ENCODE measurements around the gene ACBD6. TPM values are rescaled to one million over a fixed set of nuclear protein-coding genes. Genes with fewer than 3 reads are reported as not detected.
A peak's percentile ranks its signal among the peaks of the same experiment; 100 is the strongest.

Gene ACBD6
- total and polyA plus RNA-seq, 10 of the 15 experiments (the other 5 are each of a cell fraction or from before 2014, with no cell fraction given) = 15.0 to 67.3 (median 55.0) TPM

- Histone ChIP-seq H3K4me3 (no peak overlapping the region), H3K36me3 (ENCODE audit: control insufficient read depth in 2 of 2, insufficient read depth in 2 of 2, low read length in 1 of 2) (peaks cover 0 to 3% of the 10 kb centered on the region in 2 experiments; a peak in 1 of 4 replicates), H4K20me1 (ENCODE audit: control insufficient read depth, insufficient read depth) (no peaks in the 10 kb centered on the region), H3K27me3 (replicated peaks in 1 of 2; ENCODE audit: control insufficient read depth in 2 of 2, insufficient read depth in 2 of 2, low read length in 1 of 2) (no peaks in the 10 kb centered on the region), H2AFZ (ENCODE audit: control insufficient read depth, low read depth, low read length) (no peak overlapping the region), H3K4me1 (ENCODE audit: control insufficient read depth, insufficient read depth, low read length) (no peaks in the 10 kb centered on the region), H3K27ac (ENCODE audit: control insufficient read depth, insufficient read depth) (peak overlapping the region; percentile 61), H3K79me2 (ENCODE audit: control insufficient read depth, insufficient read depth, low read length) (no peaks in the 10 kb centered on the region), H3K9ac (ENCODE audit: control insufficient read depth, insufficient read depth, low read length) (no peak overlapping the region), H3K4me2 (ENCODE audit: control insufficient read depth, insufficient read depth) (no peak overlapping the region), H3K9me3 (replicated peaks; ENCODE audit: control insufficient read depth, insufficient read depth, low read length) (no peaks in the 10 kb centered on the region; the same call in 2 of the 3 replicates)
- ChIA-PET POLR2A (no interaction called here), SMC1A (ENCODE audit: uncharacterized antibody, unreplicated experiment) (interaction anchor here (0.6 to 1.6 kb wide), 8 partner anchors 9 to 139 kb away, joined by 3 to 6 read pairs (median 3); no protein-coding TSS in a partner anchor), RAD21 (ENCODE audit: unreplicated experiment) (no interaction called here), CTCF (interaction anchor here (1.0 to 1.2 kb wide), 3 partner anchors 11 to 77 kb away, joined by 3 to 4 read pairs (median 3); no protein-coding TSS in a partner anchor)
- WGBS (ENCODE audit: insufficient coverage, insufficient replicate concordance, low lambda C conversion rate, missing lambda C conversion rate) = 98% methylated on average over 6 of the region's 6 CpGs
- intact Hi-C loops (cut with micrococcal nuclease; ENCODE audit: unreplicated experiment) (no loop called here), in situ Hi-C loops (cut with MboI) (no loop called here)
- FAIRE-seq (no peak), DNase-seq (ENCODE audit: low read depth, low spot score) (no peak), ATAC-seq (peak; percentile 25)
- TF ChIP-seq NFIC (IDR thresholded peaks at IDR 0.05; ENCODE audit: low read depth, low read length) (no peak), BMI1 (IDR thresholded peaks at IDR 0.05; ENCODE audit: borderline replicate concordance) (no peak), HCFC1 (IDR thresholded peaks at IDR 0.05; ENCODE audit: low read length) (no peak), CBX5 (IDR thresholded peaks at IDR 0.05; ENCODE audit: low read depth) (no peak), HDAC2 (IDR thresholded peaks at IDR 0.05) (no peak), SP1 (IDR thresholded peaks at IDR 0.05; ENCODE audit: low read depth, low read length) (no peak), FOXM1 (IDR thresholded peaks at IDR 0.05; ENCODE audit: low read depth, low read length) (no peak), PML (IDR thresholded peaks at IDR 0.05; ENCODE audit: low read length) (no peak)
- TF ChIP-seq, protein P1, sequence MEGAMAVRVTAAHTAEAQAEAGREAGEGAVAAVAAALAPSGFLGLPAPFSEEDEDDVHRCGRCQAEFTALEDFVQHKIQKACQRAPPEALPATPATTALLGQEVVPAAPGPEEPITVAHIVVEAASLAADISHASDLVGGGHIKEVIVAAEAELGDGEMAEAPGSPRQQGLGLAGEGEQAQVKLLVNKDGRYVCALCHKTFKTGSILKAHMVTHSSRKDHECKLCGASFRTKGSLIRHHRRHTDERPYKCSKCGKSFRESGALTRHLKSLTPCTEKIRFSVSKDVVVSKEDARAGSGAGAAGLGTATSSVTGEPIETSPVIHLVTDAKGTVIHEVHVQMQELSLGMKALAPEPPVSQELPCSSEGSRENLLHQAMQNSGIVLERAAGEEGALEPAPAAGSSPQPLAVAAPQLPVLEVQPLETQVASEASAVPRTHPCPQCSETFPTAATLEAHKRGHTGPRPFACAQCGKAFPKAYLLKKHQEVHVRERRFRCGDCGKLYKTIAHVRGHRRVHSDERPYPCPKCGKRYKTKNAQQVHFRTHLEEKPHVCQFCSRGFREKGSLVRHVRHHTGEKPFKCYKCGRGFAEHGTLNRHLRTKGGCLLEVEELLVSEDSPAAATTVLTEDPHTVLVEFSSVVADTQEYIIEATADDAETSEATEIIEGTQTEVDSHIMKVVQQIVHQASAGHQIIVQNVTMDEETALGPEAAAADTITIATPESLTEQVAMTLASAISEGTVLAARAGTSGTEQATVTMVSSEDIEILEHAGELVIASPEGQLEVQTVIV (IDR thresholded peaks at IDR 0.05; ENCODE audit: borderline replicate concordance, partially characterized antibody) = no peak
- BruUV-seq (replicated peaks) = no TSS peak
Measured at GRCh38 chr1:180290265-180291001, 211.9 kb downstream of the ACBD6 start.

Data from GM12878 (cell line).